ENCODE data around the gene SMAD5.

SMAD5 gene

GRCh38 chr5:136197462-136198142, 65.0 kb downstream of the SMAD5 start:
- DNase-seq (ENCODE audit: low read depth), result no peak

DNA sequence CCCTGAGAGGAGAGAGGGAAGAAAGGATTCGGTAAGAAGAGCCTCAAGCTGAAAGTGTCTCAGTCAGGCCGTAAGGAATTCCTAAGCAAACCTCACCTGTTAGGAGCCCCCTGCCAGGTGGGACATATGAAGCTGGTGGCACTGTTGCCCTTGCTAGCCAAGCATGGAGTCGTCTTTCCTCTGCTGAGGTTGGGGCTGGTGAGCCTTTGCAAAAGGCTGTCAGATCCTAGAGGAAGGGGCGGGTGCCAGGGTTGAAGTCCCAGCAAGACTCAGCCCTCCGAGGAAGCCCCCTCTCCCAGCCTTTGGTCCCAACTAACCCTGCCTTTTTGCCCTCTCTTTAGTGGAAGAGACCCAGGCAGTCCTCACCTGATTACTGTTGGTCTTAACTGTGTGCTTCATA, 65.8 kb downstream of the SMAD5 start:
- DNase-seq (ENCODE audit: low read depth), result no peak

DNA sequence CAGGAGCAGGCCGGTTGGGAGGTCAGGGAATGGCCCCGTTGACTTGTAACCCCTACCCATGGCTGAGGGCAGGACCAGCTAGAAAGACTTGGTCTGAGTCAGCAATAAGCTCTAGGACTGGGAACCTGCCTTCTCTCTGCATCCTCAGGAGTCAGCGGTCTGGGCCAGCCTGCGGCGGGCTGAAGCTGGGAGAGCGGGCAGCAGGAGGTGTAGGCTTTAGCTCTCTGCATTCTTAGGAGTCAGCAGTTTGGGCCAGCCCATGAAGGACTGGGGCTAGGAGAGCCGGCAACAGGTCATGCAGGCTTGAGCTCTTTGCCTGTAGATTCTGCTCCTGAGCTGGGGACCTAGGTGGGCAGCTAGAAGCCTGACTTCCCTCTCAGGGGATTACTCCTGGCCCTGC, 66.8 kb downstream of the SMAD5 start:
- DNase-seq (ENCODE audit: low read depth), result no peak

DNA sequence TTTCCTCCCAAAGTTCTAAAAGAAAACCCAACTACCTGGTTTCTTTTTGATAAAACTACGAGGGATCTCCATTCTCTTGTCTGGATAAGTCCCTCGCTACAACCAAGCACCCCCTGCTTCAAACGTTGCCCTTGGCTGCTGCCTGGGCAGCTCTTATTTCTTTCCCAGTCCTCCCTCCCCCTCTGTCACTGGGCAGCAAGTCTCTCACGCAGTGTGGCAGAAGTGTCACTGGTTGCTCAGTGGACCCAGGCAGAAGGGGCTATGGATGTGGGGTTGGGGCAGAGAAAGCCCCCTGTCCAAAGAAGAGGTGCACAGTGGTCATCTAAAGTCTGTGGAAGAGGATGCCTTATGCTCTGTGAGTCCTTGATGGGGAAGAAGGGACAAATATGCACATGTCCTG, 67.5 kb downstream of the SMAD5 start:
- no peak for DNase-seq (ENCODE audit: low read depth)

GRCh38 chr5:136200761-136201160, 68.1 kb downstream of the SMAD5 start:
- no peak for DNase-seq (ENCODE audit: low read depth)

- no peak for DNase-seq (ENCODE audit: low read depth)
These were observed 69.2 kb downstream of the SMAD5 start for GRCh38 chr5:136201870-136202269.

GRCh38 chr5:136202469-136203205, 70.0 kb downstream of the SMAD5 start:
- no peak for DNase-seq (ENCODE audit: low read depth)

- no peak for DNase-seq (ENCODE audit: low read depth)
These were observed 70.8 kb downstream of the SMAD5 start for GRCh38 chr5:136203303-136203922.

GRCh38 chr5:136205061-136205702, 72.5 kb downstream of the SMAD5 start:
- no peak for DNase-seq (ENCODE audit: low read depth)

DNA sequence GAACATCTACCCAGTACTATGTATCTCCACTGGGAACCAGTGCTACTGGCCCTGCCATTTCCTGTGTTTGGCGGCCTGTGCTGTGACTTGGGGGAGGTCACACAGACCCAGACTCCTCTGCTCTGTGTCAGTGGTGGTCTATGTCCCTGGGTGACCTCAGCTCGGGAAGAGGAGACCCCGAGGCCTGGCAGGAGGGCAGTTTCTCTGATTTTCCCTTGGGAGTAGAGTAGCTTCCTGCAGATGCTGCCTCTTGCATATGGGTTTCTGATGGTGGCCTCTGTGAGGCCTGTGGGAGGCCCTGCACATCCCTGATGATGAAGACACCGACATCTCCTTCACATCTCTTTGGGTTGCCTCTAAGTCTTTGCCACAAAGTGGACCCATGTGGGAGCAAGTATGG, 73.3 kb downstream of the SMAD5 start:
- DNase-seq (ENCODE audit: low read depth), result no peak

DNA sequence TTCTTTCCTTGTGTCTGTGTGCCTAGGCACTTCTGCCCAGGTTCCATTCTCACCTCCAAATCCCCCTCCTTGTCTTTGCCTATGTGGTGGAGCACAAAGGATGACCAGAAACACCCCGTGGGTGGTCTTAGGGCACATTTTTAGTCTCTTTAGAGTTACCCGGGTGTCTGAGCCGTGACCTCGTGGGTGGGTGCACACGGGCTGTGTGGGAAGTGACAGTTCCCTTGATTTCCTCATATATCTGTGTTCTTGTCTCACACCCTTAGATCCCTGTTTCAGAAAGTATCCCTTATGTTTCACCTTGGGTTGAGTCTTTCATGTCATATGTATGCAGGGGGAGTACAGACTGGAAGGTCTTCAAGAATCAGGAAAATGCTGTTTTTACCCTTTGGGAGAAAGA, 73.7 kb downstream of the SMAD5 start:
- no peak for DNase-seq (ENCODE audit: low read depth)

DNA sequence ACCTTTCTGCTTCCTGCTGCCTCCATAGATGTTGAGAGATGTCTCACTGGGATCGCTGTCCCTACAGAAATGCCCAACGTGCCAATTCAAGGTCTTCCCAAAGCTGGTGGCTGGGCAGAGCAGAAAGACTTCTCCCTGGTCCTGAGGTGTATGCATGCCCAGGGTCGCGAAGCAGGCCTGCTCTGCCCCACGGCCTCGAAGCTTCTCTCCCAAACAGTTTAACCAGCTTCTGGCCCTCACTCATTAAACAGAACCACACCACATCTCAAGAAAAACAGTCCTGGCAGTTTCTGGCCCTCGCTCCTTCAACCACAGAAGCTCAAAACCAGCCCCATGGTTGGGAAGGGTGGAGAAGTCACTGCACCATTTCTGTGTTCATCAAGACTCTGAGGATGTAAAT, 75.0 kb downstream of the SMAD5 start:
- DNase-seq (ENCODE audit: low read depth), result no peak

DNA sequence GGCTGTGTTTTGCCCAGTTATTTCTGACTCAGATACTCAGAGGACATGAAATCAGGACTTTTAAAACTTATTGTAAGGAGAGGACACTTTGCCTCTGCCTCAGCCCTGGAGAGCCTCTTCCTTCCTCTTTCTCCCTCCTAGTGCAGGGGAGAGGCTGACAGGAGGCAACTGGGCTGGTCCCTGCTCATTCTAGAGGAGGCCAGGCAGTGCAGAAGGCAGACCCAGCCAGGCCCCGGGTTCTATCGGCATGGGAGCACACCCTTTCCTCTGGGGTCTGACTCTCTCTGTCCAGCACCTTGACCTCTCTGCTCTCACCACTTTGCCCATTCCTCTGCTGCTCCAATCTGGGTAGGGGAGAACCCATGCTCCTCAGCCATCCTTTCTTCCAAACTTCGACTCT, 76.3 kb downstream of the SMAD5 start:
- DNase-seq (ENCODE audit: low read depth), result no peak

DNA sequence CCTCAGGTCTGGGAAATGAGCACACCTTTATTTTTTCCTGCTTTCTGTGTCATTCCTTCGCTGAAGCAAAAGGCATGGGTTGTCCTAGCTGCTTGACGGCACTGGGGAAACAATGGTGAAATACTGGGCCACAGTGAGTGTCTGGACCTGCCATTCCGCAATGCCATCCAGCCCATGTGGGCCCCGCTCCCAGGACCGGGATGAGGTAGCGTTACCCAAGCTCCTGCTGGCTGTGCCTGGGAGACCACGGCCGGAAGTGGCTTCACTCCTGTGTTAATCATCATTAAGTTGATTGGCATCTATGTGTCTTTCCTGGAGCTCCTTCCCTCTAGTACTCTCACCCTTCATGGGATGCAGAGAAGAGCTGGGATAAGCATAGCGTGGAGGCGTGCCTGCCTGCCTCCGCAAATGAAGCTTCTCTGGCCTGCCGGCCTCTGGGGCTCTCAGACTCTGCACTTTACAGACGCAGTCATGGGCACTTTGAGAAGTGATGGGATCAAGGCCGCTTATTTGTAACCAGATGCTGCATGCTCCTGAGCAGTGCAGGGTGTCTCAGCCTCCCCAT, 76.8 kb downstream of the SMAD5 start:
- DNase-seq (ENCODE audit: low read depth), result no peak

DNA sequence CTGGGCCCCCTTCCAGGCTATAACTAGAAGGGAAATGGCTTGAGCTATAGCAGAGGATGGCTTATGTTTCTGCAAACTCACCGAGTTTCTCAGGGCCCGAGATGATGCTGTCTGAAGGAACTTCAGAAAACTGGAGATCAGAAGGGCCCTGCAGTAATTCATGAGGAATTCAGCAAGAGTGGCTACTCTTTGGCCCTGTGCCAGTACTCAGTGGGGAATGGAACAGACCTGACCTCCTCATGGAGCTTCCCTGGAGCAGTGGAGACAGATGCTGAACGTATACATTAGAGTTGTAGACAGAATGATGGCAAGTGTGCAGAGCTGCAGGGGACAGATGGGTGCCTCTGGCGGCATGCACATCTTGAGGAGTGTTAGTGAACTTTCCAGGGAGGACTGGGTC, 77.6 kb downstream of the SMAD5 start:
- no peak for DNase-seq (ENCODE audit: low read depth)

GRCh38 chr5:136211282-136212040, 78.8 kb downstream of the SMAD5 start:
- DNase-seq (ENCODE audit: low read depth), result no peak

DNA sequence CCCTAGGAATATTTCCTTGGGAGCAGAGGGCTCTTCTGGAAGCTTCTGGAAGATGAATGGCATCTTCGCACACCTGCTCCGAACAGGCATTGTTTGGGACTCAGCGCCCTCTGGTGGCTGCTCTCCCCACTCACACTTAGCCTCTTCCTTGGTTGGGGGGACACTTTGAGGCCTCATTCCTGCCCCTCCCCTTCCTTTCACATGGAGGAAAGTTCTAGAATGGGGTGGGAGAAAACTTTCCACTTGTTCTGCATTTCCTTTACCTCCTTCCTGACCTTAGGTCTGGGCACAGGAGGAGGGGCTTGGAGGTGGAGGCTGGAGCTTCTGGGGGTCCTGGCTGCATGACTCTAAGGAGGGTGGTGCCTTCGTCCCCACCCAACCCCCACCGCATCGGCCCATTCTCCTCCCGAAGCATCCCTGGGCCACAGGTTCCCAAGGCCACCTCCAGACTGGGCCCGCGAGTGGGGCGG, 79.6 kb downstream of the SMAD5 start:
- peak; percentile 25 for DNase-seq (ENCODE audit: low read depth)

- DNase-seq (ENCODE audit: low read depth), result no peak
These were observed 81.4 kb downstream of the SMAD5 start for GRCh38 chr5:136213919-136214493.

GRCh38 chr5:136215812-136216211, 83.2 kb downstream of the SMAD5 start:
- no peak for DNase-seq (ENCODE audit: low read depth)

DNA sequence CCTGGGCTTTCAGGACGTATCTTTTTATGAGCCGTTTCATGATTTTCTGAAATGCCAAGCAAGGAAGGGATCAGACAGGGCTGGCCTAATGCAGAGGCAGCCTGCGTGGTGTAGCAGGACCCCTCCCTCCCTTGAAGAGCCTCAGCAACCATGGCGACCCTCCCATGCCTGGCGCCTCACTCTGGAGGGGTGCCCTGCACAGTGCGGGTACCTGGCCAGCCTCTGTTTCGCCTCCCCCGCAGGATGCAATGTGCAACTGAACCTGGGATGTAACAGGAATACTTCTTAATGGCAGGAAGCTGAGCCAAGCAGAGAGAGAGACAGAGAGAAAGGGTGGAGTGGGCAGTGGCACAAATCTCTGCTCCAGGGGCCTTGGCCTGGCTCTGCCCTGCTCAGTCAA, 83.6 kb downstream of the SMAD5 start:
- DNase-seq (ENCODE audit: low read depth), result no peak

DNA sequence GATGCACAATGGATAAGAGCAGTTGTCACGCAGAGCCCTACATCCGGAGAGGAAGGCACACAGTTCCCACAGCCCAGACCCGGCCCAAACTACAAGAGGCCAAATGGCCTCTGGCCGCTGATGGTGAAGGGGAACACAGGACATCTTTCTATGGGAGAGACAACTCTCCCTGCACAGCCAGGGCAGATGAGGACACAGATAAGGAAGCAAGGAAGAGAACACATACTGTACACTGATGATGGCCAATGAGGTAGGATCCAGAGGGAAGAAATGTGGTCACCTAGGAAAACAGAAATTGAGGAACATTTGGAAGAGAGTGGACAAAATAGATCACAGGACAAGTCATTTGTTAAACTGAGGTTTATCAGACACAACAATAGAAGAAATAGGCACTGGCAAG, 88.7 kb downstream of the SMAD5 start:
- DNase-seq (ENCODE audit: low read depth), result no peak

Measured in activated T-helper 9 cell treated with anti-CD3 and anti-CD28 coated beads, Interleukin-2, amount 50 U/mL, for 16 hours (primary cell).